GM23338 (cell line): ENCODE measurements around the gene TUBB8B. TPM values are rescaled to one million over a fixed set of nuclear protein-coding genes. Genes with fewer than 3 reads are reported as not detected.
"Not testable (repeated sequence)": the region's sequence is repeated elsewhere in the genome, so short reads cannot be mapped to it uniquely, and the experiment has no call there.

Source experiments
- ATAC-seq: fragments of 200-7000 bp; cut with Tn5 transposase; 3 replicates; pipeline ENCODE4 v1.9.1; 2020
- DNase-seq: peaks from one replicate; pipeline ENCODE4 v3.0.0-alpha.2; 2015; ENCODE audit warnings: low spot score
- H2AFZ ChIP-seq: fragments of 200-600 bp; sonication (generic); 2 replicates; pipeline ENCODE4 v1.8.0; 2016; ENCODE audit warnings: antibody characterized with exemption, mild to moderate bottlenecking, moderate library complexity
- H3F3A ChIP-seq: fragments of 200-600 bp; sonication (generic); replicated peaks from 2 replicates; pipeline ENCODE4 v1.8.0; 2017; ENCODE audit warnings: antibody characterized with exemption, mixed run types, low read depth
- H3K27ac ChIP-seq: fragments of 200-600 bp; sonication (generic); 2 replicates; pipeline ENCODE4 v1.6.1; 2016; ENCODE audit warnings: low read depth
- H3K27me3 ChIP-seq: fragments of 200-600 bp; sonication (generic); 2 replicates; pipeline ENCODE4 v1.8.0; 2016; ENCODE audit warnings: mild to moderate bottlenecking, mixed run types, moderate library complexity; ENCODE audit not compliant: insufficient read depth
- H3K36me3 ChIP-seq: fragments of 200-600 bp; sonication (generic); 2 replicates; pipeline ENCODE4 v1.8.0; 2016; ENCODE audit warnings: mild to moderate bottlenecking; ENCODE audit not compliant: insufficient read depth
- H3K4me1 ChIP-seq: fragments of 200-600 bp; sonication (generic); 2 replicates; pipeline ENCODE4 v1.8.0; 2016; ENCODE audit warnings: mild to moderate bottlenecking, moderate library complexity; ENCODE audit not compliant: insufficient read depth
- H3K4me2 ChIP-seq: fragments of 200-600 bp; sonication (generic); 2 replicates; pipeline ENCODE4 v1.7.1; 2017; ENCODE audit warnings: mixed run types
- H3K4me3 ChIP-seq: fragments of 200-600 bp; sonication (generic); 2 replicates; pipeline ENCODE4 v1.6.1; 2016; ENCODE audit warnings: mixed run types
- H3K79me2 ChIP-seq: fragments of 200-600 bp; sonication (generic); replicated peaks from 2 replicates; pipeline ENCODE4 v1.8.0; 2017; ENCODE audit warnings: mild to moderate bottlenecking; ENCODE audit not compliant: insufficient read depth
- H3K9me2 ChIP-seq: fragments of 200-600 bp; sonication (generic); 2 replicates; pipeline ENCODE4 v1.8.0; 2017; ENCODE audit not compliant: insufficient read depth
- H4K20me1 ChIP-seq: fragments of 200-600 bp; sonication (generic); replicated peaks from 2 replicates; pipeline ENCODE4 v1.8.0; 2017; ENCODE audit warnings: mild to moderate bottlenecking; ENCODE audit not compliant: insufficient read depth
- H3K27ac Mint-ChIP-seq: 2 replicates; pipeline ENCODE4 v1.8.0; 2020; ENCODE audit warnings: inconsistent platforms, mild to moderate bottlenecking, moderate library complexity, mixed read lengths
- H3K27me3 Mint-ChIP-seq: 3 replicates; pipeline ENCODE4 v1.8.0; 2022; ENCODE audit warnings: low read depth, mild to moderate bottlenecking, moderate library complexity, mixed read lengths, inconsistent platforms; ENCODE audit not compliant: insufficient read depth, poor library complexity
- H3K36me3 Mint-ChIP-seq: 3 replicates; pipeline ENCODE4 v1.8.0; 2021; ENCODE audit warnings: low read depth, mild to moderate bottlenecking, inconsistent platforms, moderate library complexity, mixed read lengths
- H3K4me1 Mint-ChIP-seq: 3 replicates; pipeline ENCODE4 v1.8.0; 2020; ENCODE audit warnings: mild to moderate bottlenecking, inconsistent platforms, mixed read lengths
- H3K4me3 Mint-ChIP-seq: 3 replicates; pipeline ENCODE4 v1.8.0; 2021; ENCODE audit warnings: moderate library complexity, mild to moderate bottlenecking, inconsistent platforms, mixed read lengths
- H3K9me3 Mint-ChIP-seq: 3 replicates; pipeline ENCODE4 v1.8.0; 2020; ENCODE audit warnings: moderate library complexity, mild to moderate bottlenecking, inconsistent platforms, mixed read lengths
- polyA plus RNA-seq: library from polyadenylated mRNA; unstranded; fragments of >200 nt; fragmentation: Nextera tagmentation; extraction: Ambion mirVana; gene quantifications from 2 replicates; pipeline ENCODE4 v1.2.1, GENCODE V29; 2016
- total RNA-seq: library from RNA; depleted of rRNA; stranded (reverse); fragments of >200 nt; shearing (Covaris generic); gene quantifications from 2 replicates; pipeline ENCODE4 v1.2.3, GENCODE V29; 2014

The TUBB8B gene
- total and polyA plus RNA-seq, 2 experiments from 2014 or later = 0.74 to 3.6 TPM

- not testable (repeated sequence) for DNase-seq, H3K4me3 ChIP-seq, H3K4me1 Mint-ChIP-seq, H3K27me3 ChIP-seq, H3K4me2 ChIP-seq, H3K27ac Mint-ChIP-seq, H3K4me1 ChIP-seq, H3K79me2 ChIP-seq, ATAC-seq, H3F3A ChIP-seq, H2AFZ ChIP-seq, H3K27ac ChIP-seq, H4K20me1 ChIP-seq, H3K4me3 Mint-ChIP-seq, H3K9me2 ChIP-seq, H3K27me3 Mint-ChIP-seq, H3K36me3 ChIP-seq
- Mint-ChIP-seq H3K36me3 (peaks cover 23% of the 10 kb centered on the region), H3K9me3 (peaks cover 78% of the 10 kb centered on the region)
Measured at GRCh38 chr18:93897-94408, 44.5 kb upstream of the TUBB8B start.

GRCh38 chr18:91561-91960 is 42.1 kb upstream of the TUBB8B start:
- not testable (repeated sequence) for H4K20me1 ChIP-seq, H3K4me1 ChIP-seq, H3K27ac ChIP-seq, H3K36me3 ChIP-seq, H3K4me3 ChIP-seq, ATAC-seq, H3K79me2 ChIP-seq, H3K4me1 Mint-ChIP-seq, H2AFZ ChIP-seq, DNase-seq, H3K27ac Mint-ChIP-seq, H3K27me3 Mint-ChIP-seq, H3F3A ChIP-seq, H3K4me2 ChIP-seq, H3K4me3 Mint-ChIP-seq, H3K27me3 ChIP-seq, H3K9me2 ChIP-seq
- peaks cover 15% of the 10 kb centered on the region; the same call in 1 of the 3 replicates for H3K36me3 Mint-ChIP-seq
- H3K9me3 Mint-ChIP-seq = peaks cover 81% of the 10 kb centered on the region

- DNase-seq, H2AFZ ChIP-seq, H3K27ac Mint-ChIP-seq, H3K27ac ChIP-seq, H4K20me1 ChIP-seq, ATAC-seq, H3K27me3 ChIP-seq, H3K9me2 ChIP-seq, H3K27me3 Mint-ChIP-seq, H3F3A ChIP-seq, H3K79me2 ChIP-seq, H3K4me3 Mint-ChIP-seq, H3K36me3 ChIP-seq, H3K4me2 ChIP-seq, H3K4me3 ChIP-seq, H3K4me1 ChIP-seq, H3K4me1 Mint-ChIP-seq: not testable (repeated sequence)
- peaks cover 13% of the 10 kb centered on the region; the same call in 1 of the 3 replicates for H3K36me3 Mint-ChIP-seq
- H3K9me3 Mint-ChIP-seq = peaks cover 76% of the 10 kb centered on the region
Measured at GRCh38 chr18:90396-91193, 41.2 kb upstream of the TUBB8B start.

DNA sequence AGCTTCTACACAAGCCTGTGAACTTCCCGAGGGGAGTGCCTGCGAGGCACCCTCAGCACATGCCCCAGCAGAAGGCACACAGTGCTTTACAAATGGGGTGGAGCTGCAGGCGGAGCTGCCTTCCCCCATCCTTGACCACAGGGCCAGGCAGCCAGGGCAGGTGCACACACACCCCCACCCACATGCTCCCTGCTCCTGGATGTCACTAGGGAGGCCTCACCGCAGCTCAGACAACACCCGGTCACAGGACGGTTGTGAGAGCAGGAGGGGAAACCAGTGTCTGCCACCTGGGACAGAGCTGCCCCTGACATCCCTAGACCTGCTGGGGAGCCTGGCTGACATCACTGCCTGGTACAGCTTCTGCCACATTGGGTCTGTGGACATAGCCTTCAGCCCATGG is 39.7 kb upstream of the TUBB8B start:
- not testable (repeated sequence) for H4K20me1 ChIP-seq, H3K79me2 ChIP-seq, H3K4me2 ChIP-seq, H3K36me3 ChIP-seq, H3F3A ChIP-seq, H2AFZ ChIP-seq, H3K4me3 Mint-ChIP-seq, H3K4me1 Mint-ChIP-seq, H3K9me2 ChIP-seq, H3K27me3 Mint-ChIP-seq, H3K4me3 ChIP-seq, H3K27me3 ChIP-seq, DNase-seq, H3K27ac Mint-ChIP-seq, H3K27ac ChIP-seq, H3K4me1 ChIP-seq, ATAC-seq
- Mint-ChIP-seq H3K36me3 (peaks cover 16% of the 10 kb centered on the region), H3K9me3 (peaks cover 74% of the 10 kb centered on the region)

DNA sequence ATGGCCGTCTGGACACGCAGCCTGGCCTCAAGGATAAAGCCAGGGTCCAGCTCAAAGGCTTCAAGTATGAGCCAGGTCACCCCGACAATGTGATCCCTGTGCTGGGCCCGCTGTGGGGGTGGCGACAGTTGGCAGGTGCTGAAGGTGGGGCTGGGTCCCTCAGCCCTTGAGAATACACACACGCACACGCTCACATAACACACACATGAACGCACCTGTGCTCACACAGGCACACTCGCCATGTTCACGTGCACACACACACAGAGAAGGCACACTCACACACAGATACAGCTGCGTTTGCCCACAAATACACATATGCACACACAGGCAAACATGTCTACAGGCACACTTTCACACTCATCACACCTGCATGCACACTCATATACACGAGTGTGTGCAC is 35.4 kb upstream of the TUBB8B start:
- not testable (repeated sequence) for H3K4me3 ChIP-seq, H3K27ac ChIP-seq, H4K20me1 ChIP-seq, H3K36me3 ChIP-seq, H3K27ac Mint-ChIP-seq, H3K4me3 Mint-ChIP-seq, H3K4me1 Mint-ChIP-seq, H3K4me1 ChIP-seq, H3K79me2 ChIP-seq, H3K27me3 Mint-ChIP-seq, H3K27me3 ChIP-seq, DNase-seq, H3F3A ChIP-seq, H3K9me2 ChIP-seq, H2AFZ ChIP-seq, ATAC-seq, H3K4me2 ChIP-seq
- Mint-ChIP-seq H3K36me3 (peaks cover 19% of the 10 kb centered on the region), H3K9me3 (peaks cover 62% of the 10 kb centered on the region)

- not testable (repeated sequence) for H3K27ac Mint-ChIP-seq, H3K79me2 ChIP-seq, H3K36me3 ChIP-seq, H3K4me1 ChIP-seq, H3K27ac ChIP-seq, H4K20me1 ChIP-seq, ATAC-seq, H3K9me2 ChIP-seq, H3K4me3 ChIP-seq, H2AFZ ChIP-seq, H3K27me3 ChIP-seq, H3K27me3 Mint-ChIP-seq, DNase-seq, H3F3A ChIP-seq, H3K4me1 Mint-ChIP-seq, H3K4me2 ChIP-seq, H3K4me3 Mint-ChIP-seq
- H3K36me3 Mint-ChIP-seq = peaks cover 17% of the 10 kb centered on the region
- peaks cover 61% of the 10 kb centered on the region for H3K9me3 Mint-ChIP-seq
Measured at GRCh38 chr18:82626-83209, 33.3 kb upstream of the TUBB8B start.
